K562 (cell line): Measurements from ENCODE around the gene GDAP1L1. TPM values are rescaled to one million over a fixed set of nuclear protein-coding genes. Genes with fewer than 3 reads are reported as not detected.

ENCODE experiments used
- ATAC-seq: fragments of 200-7000 bp; cut with Tn5 transposase; 3 replicates; pipeline ENCODE4 v1.9.1; 2020; ENCODE audit warnings: moderate library complexity
- BruUV-seq: library from RNA; stranded (reverse); fragments of 400-500 nt; replicated peaks from 2 replicates; lab custom pipeline; 2021; lab: Mats Ljungman, UMichigan
- CTCF ChIA-PET: fragments of 300-600 bp; formaldehyde crosslinking; extraction: SDS; loops from one replicate; lab custom pipeline; 2021; ENCODE audit warnings: low intra/inter-chr PET ratio; lab: Yijun Ruan, JAX
- POLR2A ChIA-PET: fragments of 300-600, 350-650 bp; sonication (Branson Sonifier 250); formaldehyde crosslinking; extraction: SDS; loops from one replicate; lab custom pipeline; 2021; ENCODE audit warnings: antibody characterized with exemption, inconsistent platforms; lab: Yijun Ruan, JAX
- DNase-seq, 4 experiments: peaks; one replicate each; pipeline versions ENCODE4 v3.0.0 to v3.0.0-alpha.2; 2011 to 2018; ENCODE audit warnings: low spot score in 3 of 4, mixed read lengths in 3 of 4; ENCODE audit errors: extremely low read depth in 1 of 4
- FAIRE-seq: peaks from 2 replicates; lab custom pipeline; 2011; peaks lifted over from hg19 to GRCh38; lab: Jason Lieb, UNC
- H2AFZ ChIP-seq: 2 replicates; pipeline ENCODE4 v1.6.0; 2011; ENCODE audit warnings: low read depth, low read length, control low read depth, inconsistent platforms
- H3K27ac ChIP-seq: fragments of 200-600 bp; 3 replicates; pipeline ENCODE4 v1.8.0; 2011; ENCODE audit warnings: low read depth, mild to moderate bottlenecking, control low read depth, inconsistent platforms, low read length, moderate library complexity, mixed read lengths; ENCODE audit errors: extremely low read depth
- H3K27me3 ChIP-seq, 2 experiments: fragments of 300-600 bp in 1 of 2; 2 replicates in 1 of 2; 3 replicates in 1 of 2; pipeline versions ENCODE4 v1.6.0 to v1.8.0; 2011; ENCODE audit warnings: inconsistent platforms in 2 of 2, low read length in 2 of 2, mild to moderate bottlenecking in 1 of 2, mixed read lengths in 1 of 2, moderate library complexity in 1 of 2; ENCODE audit not compliant: control insufficient read depth in 2 of 2, insufficient read depth in 2 of 2
- H3K36me3 ChIP-seq: fragments of 300-600 bp; 3 replicates; pipeline ENCODE4 v1.8.0; 2011; ENCODE audit warnings: mild to moderate bottlenecking, low read length, inconsistent platforms; ENCODE audit not compliant: control insufficient read depth, insufficient read depth
- H3K4me1 ChIP-seq, 2 experiments: fragments of 200-600 bp in 1 of 2; replicated peaks in 1 of 2; 2 replicates in 1 of 2; 3 replicates in 1 of 2; pipeline versions ENCODE4 v1.5.1 to v1.8.0; 2011; ENCODE audit warnings: inconsistent platforms in 2 of 2, low read length in 2 of 2, mild to moderate bottlenecking in 1 of 2, mixed read lengths in 1 of 2, moderate library complexity in 1 of 2; ENCODE audit not compliant: control insufficient read depth in 2 of 2, insufficient read depth in 2 of 2
- H3K4me2 ChIP-seq: 2 replicates; pipeline ENCODE4 v1.6.1; 2011; ENCODE audit warnings: low read length, control low read depth, inconsistent platforms, mixed read lengths; ENCODE audit not compliant: insufficient read depth
- H3K4me3 ChIP-seq: fragments of 200-600 bp; sonication (generic), shearing (Covaris generic); 2 replicates; pipeline ENCODE4 v1.5.1; 2016; ENCODE audit warnings: control low read depth, inconsistent platforms
- H3K79me2 ChIP-seq: fragments of 200-600 bp; 3 replicates; pipeline ENCODE4 v1.8.0; 2011; ENCODE audit warnings: low read length, inconsistent platforms; ENCODE audit not compliant: control insufficient read depth, insufficient read depth
- H3K9ac ChIP-seq, 2 experiments: 2 replicates each; pipeline versions ENCODE4 v1.6.0 to v1.6.1; 2011; ENCODE audit warnings: low read depth in 2 of 2, low read length in 2 of 2, control low read depth in 1 of 2, inconsistent platforms in 1 of 2, mild to moderate bottlenecking in 1 of 2, mixed read lengths in 1 of 2; ENCODE audit not compliant: insufficient read depth in 1 of 2
- H3K9me1 ChIP-seq: one replicate; pipeline ENCODE4 v1.6.0; 2011; ENCODE audit warnings: inconsistent platforms, mild to moderate bottlenecking, low read length, moderate library complexity; ENCODE audit not compliant: control insufficient read depth, insufficient read depth
- H3K9me3 ChIP-seq: replicated peaks from 2 replicates; pipeline ENCODE4 v1.5.1; 2011; ENCODE audit warnings: low read depth, low read length, inconsistent platforms; ENCODE audit not compliant: control insufficient read depth, insufficient read depth
- H4K20me1 ChIP-seq: replicated peaks from 2 replicates; pipeline ENCODE4 v1.6.1; 2011; ENCODE audit warnings: low read length, inconsistent platforms, mixed read lengths; ENCODE audit not compliant: control insufficient read depth, insufficient read depth
- FOXM1 ChIP-seq, 2 experiments: fragments of 450-650 bp in 1 of 2; sonication (generic) in 1 of 2; formaldehyde crosslinking in 1 of 2; IDR thresholded peaks; 2 replicates each; pipeline versions ENCODE4 v1.6.1 to v1.9.0; 2017 to 2022; ENCODE audit warnings: low read depth in 2 of 2, mild to moderate bottlenecking in 2 of 2, missing genetic modification reagents in 1 of 2, moderate library complexity in 1 of 2
- FUS ChIP-seq: fragments of 200-400 bp; formaldehyde crosslinking; optimal IDR thresholded peaks from 2 replicates; pipeline ENCODE3; 2017; ENCODE audit warnings: low read depth, low read length
- KDM5B ChIP-seq: fragments of 200-600 bp; sonication (generic); IDR thresholded peaks from 2 replicates; pipeline ENCODE4 v1.6.1; 2012; ENCODE audit warnings: low read depth, mild to moderate bottlenecking, moderate library complexity, low read length, control low read depth, inconsistent platforms; ENCODE audit not compliant: insufficient replicate concordance
- LEF1 ChIP-seq: fragments of 450-650 bp; IDR thresholded peaks from 2 replicates; pipeline ENCODE4 v1.6.1; 2016; ENCODE audit warnings: mild to moderate bottlenecking
- MCM2 ChIP-seq: fragments of 450-650 bp; IDR thresholded peaks from 2 replicates; pipeline ENCODE4 v1.6.1; 2017; ENCODE audit warnings: low read depth, mild to moderate bottlenecking
- MYNN ChIP-seq, 2 experiments: sonication (generic); formaldehyde crosslinking in 1 of 2; IDR thresholded peaks; 2 replicates each; pipeline versions ENCODE4 v1.5.0 to v1.6.1; 2016 to 2020; ENCODE audit warnings: antibody characterized with exemption in 1 of 2, missing genetic modification reagents in 1 of 2
- NCOA4 ChIP-seq: fragments of 450-650 bp; IDR thresholded peaks from 2 replicates; pipeline ENCODE4 v1.6.1; 2018; ENCODE audit warnings: mild to moderate bottlenecking; ENCODE audit not compliant: partially characterized antibody
- NFRKB ChIP-seq: fragments of 450-650 bp; IDR thresholded peaks from 2 replicates; pipeline ENCODE4 v1.6.1; 2016; ENCODE audit warnings: low read depth
- NR2F6 ChIP-seq: fragments of 450-650 bp; formaldehyde crosslinking; IDR thresholded peaks from 2 replicates; pipeline ENCODE4 v1.4.0; 2020; ENCODE audit warnings: mild to moderate bottlenecking
- TOE1 ChIP-seq, 2 experiments: fragments of 450-650 bp in 1 of 2; sonication (generic) in 1 of 2; formaldehyde crosslinking in 1 of 2; IDR thresholded peaks; 2 replicates each; pipeline versions ENCODE4 v1.7.1 to v1.8.0; 2016 to 2022; ENCODE audit warnings: borderline replicate concordance in 2 of 2, mild to moderate bottlenecking in 2 of 2, antibody characterized with exemption in 1 of 2, inconsistent platforms in 1 of 2, low read depth in 1 of 2, missing genetic modification reagents in 1 of 2, moderate library complexity in 1 of 2
- ZBTB1 ChIP-seq: sonication (generic); formaldehyde crosslinking; IDR thresholded peaks from 2 replicates; pipeline ENCODE4 v1.8.1; 2023; ENCODE audit warnings: missing genetic modification reagents, low read depth, mild to moderate bottlenecking, borderline replicate concordance
- ZNF146 ChIP-seq: IDR thresholded peaks from one replicate; pipeline ENCODE4 v1.6.1; 2018; ENCODE audit warnings: missing compliant biosample characterization; ENCODE audit not compliant: unreplicated experiment
- ZNF639 ChIP-seq, 2 experiments: fragments of 200-800 bp in 1 of 2; sonication (Bioruptor generic) in 1 of 2; sonication (generic) in 1 of 2; formaldehyde crosslinking in 1 of 2; IDR thresholded peaks in 1 of 2; conservative IDR thresholded peaks in 1 of 2; 2 replicates each; pipeline versions ENCODE4 v1.5.0 to v1.6.1; 2016 to 2020; ENCODE audit warnings: missing compliant biosample characterization in 1 of 2, missing genetic modification characterization in 1 of 2, missing genetic modification reagents in 1 of 2
- WGBS: fragments of 100-300 bp; shearing (Covaris generic); methylation state at CpG from one replicate; pipeline ENCODE4 v1.1.6; 2016; ENCODE audit warnings: low coverage, mixed read lengths; ENCODE audit not compliant: insufficient coverage; ENCODE audit errors: missing lambda C conversion rate; 5-methylcytosine and 5-hydroxymethylcytosine counted together
- in situ Hi-C: fragments of 300-500 bp; cut with MboI; formaldehyde crosslinking; loops from 4 replicates; pipeline ENCODE4 v1.15.0; 2018; ENCODE audit warnings: inconsistent platforms, mixed read lengths
- intact Hi-C: fragments of 100-400 bp; cut with micrococcal nuclease; formaldehyde crosslinking; loops from 2 replicates; pipeline ENCODE4 v1.14.2; 2022
- polyA plus RNA-seq, 8 experiments: library from polyadenylated mRNA; depleted of rRNA in 4 of 8; stranded (reverse) in 5 of 8; unstranded in 3 of 8; fragments of >200 nt; fragmentation: Nextera tagmentation in 2 of 8; fragmentation: Illumina TruSeq in 1 of 8; extraction: Ambion mirVana in 2 of 8; extraction: Trizol in 1 of 8; gene quantifications; 2 replicates each; pipeline versions ENCODE4 v1.2.1 to v1.2.3, GENCODE V29; 2011 to 2014; ENCODE audit warnings: inconsistent platforms in 1 of 8, missing spikeins in 1 of 8
- total RNA-seq, 7 experiments: library from RNA; depleted of rRNA in 6 of 7; stranded (reverse); fragments of >200 nt in 6 of 7; fragmentation: Illumina TruSeq in 2 of 7; extraction: Trizol in 2 of 7; gene quantifications; 2 replicates each; pipeline versions ENCODE4 v1.2.1 to v1.2.3, GENCODE V29; 2011 to 2021; ENCODE audit warnings: low replicate concordance in 1 of 7
- TF ChIP-seq, protein P1 (sequence below): IDR thresholded peaks from 2 replicates; pipeline ENCODE4 v1.6.1; 2011; ENCODE audit warnings: borderline replicate concordance, low read depth, mild to moderate bottlenecking, moderate library complexity, low read length; ENCODE audit not compliant: insufficient read depth, poor library complexity, severe bottlenecking

GDAP1L1 gene
- total and polyA plus RNA-seq, 9 of the 15 experiments (the other 6 are each of a cell fraction or from before 2014, with no cell fraction given): 0.06 to 0.40 (median 0.19) TPM; not detected in 5

- H3K79me2 ChIP-seq: peaks cover 41% of the 10 kb centered on the region
- no peaks in the 10 kb centered on the region for H3K9me3 ChIP-seq
- in situ Hi-C loops: loop anchor here (5.0 to 10.0 kb wide), 3 partner anchors 171 to 393 kb away; no protein-coding TSS in a partner anchor
- H3K4me1 ChIP-seq: peaks cover 17 to 24% of the 10 kb centered on the region in 2 experiments
- H3K36me3 ChIP-seq: peaks cover 2% of the 10 kb centered on the region; the same call in 2 of the 3 replicates
- peak overlapping the region; percentile 88 for H3K4me2 ChIP-seq
- FAIRE-seq (peak; percentile 75), DNase-seq (peak in 1 of 4 experiments; percentile 38), ATAC-seq (peak; percentile 12)
- TSS peak; percentile 91 for BruUV-seq
- 8% methylated on average over 23 of the region's 24 CpGs for WGBS
- H2AFZ ChIP-seq: peak overlapping the region; percentile 85
- no peaks in the 10 kb centered on the region for H3K9me1 ChIP-seq
- H3K27ac ChIP-seq: peak overlapping the region; percentile 84
- intact Hi-C loops: loop anchor here (2.0 kb wide), 1 partner anchor 249 kb away; no protein-coding TSS in a partner anchor
- H3K4me3 ChIP-seq: peak overlapping the region; percentile 94
- peaks cover 4% of the 10 kb centered on the region; the same call in 1 of the 2 replicates for H4K20me1 ChIP-seq
- peak overlapping the region; percentile 79 to 90 for H3K9ac ChIP-seq
- CTCF ChIA-PET: interaction anchor here (1.3 kb wide), 1 partner anchor 175 kb away, joined by 5 read pairs; no protein-coding TSS in a partner anchor
- no peaks in the 10 kb centered on the region for H3K27me3 ChIP-seq
- POLR2A ChIA-PET: interaction anchor here (0.8 to 0.9 kb wide), 2 partner anchors 79 to 228 kb away, joined by 3 read pairs; no protein-coding TSS in a partner anchor
- TF ChIP-seq ZNF146 (CRISPR knock-in tag) (no peak), ZBTB1 (CRISPR knock-in tag) (no peak), ZNF639 (CRISPR knock-in tag; conservative IDR thresholded peaks at IDR 0.05 in 1 of 2, IDR thresholded peaks at IDR 0.05 in 1 of 2) (no peak), LEF1 (no peak), KDM5B (no peak), NFRKB (no peak; the same call in 1 of the 2 replicates), NR2F6 (CRISPR knock-in tag) (no peak), FUS (no peak), NCOA4 (no peak), FOXM1 (IDR thresholded peaks at IDR 0.05; ENCODE audit: low read depth) (no peak), FOXM1 (CRISPR knock-in tag; IDR thresholded peaks at IDR 0.05; ENCODE audit: low read depth) (no peak; the same call in 1 of the 2 replicates), MYNN (IDR thresholded peaks at IDR 0.05) (no peak), MYNN (CRISPR knock-in tag; IDR thresholded peaks at IDR 0.05) (no peak), TOE1 (IDR thresholded peaks at IDR 0.05; ENCODE audit: borderline replicate concordance) (peak; percentile 40; the same call in 1 of the 2 replicates), TOE1 (CRISPR knock-in tag; IDR thresholded peaks at IDR 0.05; ENCODE audit: borderline replicate concordance, low read depth) (0 out of 2 replicates have a peak, but pooled peaks have one; percentile 65), MCM2 (no peak)
- TF ChIP-seq, protein P1, sequence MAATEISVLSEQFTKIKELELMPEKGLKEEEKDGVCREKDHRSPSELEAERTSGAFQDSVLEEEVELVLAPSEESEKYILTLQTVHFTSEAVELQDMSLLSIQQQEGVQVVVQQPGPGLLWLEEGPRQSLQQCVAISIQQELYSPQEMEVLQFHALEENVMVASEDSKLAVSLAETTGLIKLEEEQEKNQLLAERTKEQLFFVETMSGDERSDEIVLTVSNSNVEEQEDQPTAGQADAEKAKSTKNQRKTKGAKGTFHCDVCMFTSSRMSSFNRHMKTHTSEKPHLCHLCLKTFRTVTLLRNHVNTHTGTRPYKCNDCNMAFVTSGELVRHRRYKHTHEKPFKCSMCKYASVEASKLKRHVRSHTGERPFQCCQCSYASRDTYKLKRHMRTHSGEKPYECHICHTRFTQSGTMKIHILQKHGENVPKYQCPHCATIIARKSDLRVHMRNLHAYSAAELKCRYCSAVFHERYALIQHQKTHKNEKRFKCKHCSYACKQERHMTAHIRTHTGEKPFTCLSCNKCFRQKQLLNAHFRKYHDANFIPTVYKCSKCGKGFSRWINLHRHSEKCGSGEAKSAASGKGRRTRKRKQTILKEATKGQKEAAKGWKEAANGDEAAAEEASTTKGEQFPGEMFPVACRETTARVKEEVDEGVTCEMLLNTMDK: no peak
Observed at GRCh38 chr20:44211177-44212039, 35.7 kb upstream of the GDAP1L1 start.
